HG03025 (cell line): ENCODE results near the gene TMEM234.

Source experiments
- ATAC-seq: cut with Tn5 transposase; IDR thresholded peaks from one replicate; pipeline ENCODE4 v1.9.1; 2021; ENCODE audit warnings: mild to moderate bottlenecking, moderate library complexity; ENCODE audit not compliant: unreplicated experiment, low FRiP score

Gene TMEM234

GRCh38 chr1:32201011-32201855, 20.9 kb downstream of the TMEM234 start:
- no peak for ATAC-seq

GRCh38 chr1:32200226-32201010, 21.7 kb downstream of the TMEM234 start, which contains the start of gene CCDC28B:
Gene CCDC28B (plus strand): TSS chr1:32200595. CDS start chr1:32201936, 1,341 bp downstream.
- no peak for ATAC-seq

GRCh38 chr1:32199717-32200072, 22.5 kb downstream of the TMEM234 start:
- no peak for ATAC-seq

- no peak for ATAC-seq
Measured at GRCh38 chr1:32199043-32199716, 23.0 kb downstream of the TMEM234 start.

- no peak for ATAC-seq
Measured at GRCh38 chr1:32198237-32199042, 23.7 kb downstream of the TMEM234 start.

- ATAC-seq: no peak
Measured at GRCh38 chr1:32197837-32198236, 24.3 kb downstream of the TMEM234 start.

GRCh38 chr1:32197074-32197473, 25.1 kb downstream of the TMEM234 start:
- no peak for ATAC-seq

- ATAC-seq: no peak
Measured at GRCh38 chr1:32195972-32196823, 26.0 kb downstream of the TMEM234 start.

- ATAC-seq: no peak
Measured at GRCh38 chr1:32195531-32195930, 26.6 kb downstream of the TMEM234 start.

GRCh38 chr1:32194984-32195383, 27.2 kb downstream of the TMEM234 start:
- no peak for ATAC-seq

- ATAC-seq: no peak
Measured at GRCh38 chr1:32192220-32192948, 29.8 kb downstream of the TMEM234 start.

- ATAC-seq: no peak
Measured at GRCh38 chr1:32187850-32188249, 34.3 kb downstream of the TMEM234 start.

GRCh38 chr1:32186491-32186890, 35.7 kb downstream of the TMEM234 start:
- no peak for ATAC-seq

GRCh38 chr1:32186077-32186476, 36.1 kb downstream of the TMEM234 start:
- ATAC-seq: no peak

GRCh38 chr1:32184650-32185049, 37.5 kb downstream of the TMEM234 start:
- no peak for ATAC-seq

- ATAC-seq: no peak
Measured at GRCh38 chr1:32182060-32182459, 40.1 kb downstream of the TMEM234 start.

- no peak for ATAC-seq
Measured at GRCh38 chr1:32181563-32181962, 40.6 kb downstream of the TMEM234 start.

- ATAC-seq: no peak
Measured at GRCh38 chr1:32181065-32181464, 41.1 kb downstream of the TMEM234 start.
